ENCODE measurements around the gene GPC5. TPM values are rescaled to one million over a fixed set of nuclear protein-coding genes. Genes with fewer than 3 reads are reported as not detected.

Gene GPC5
- total RNA-seq, 1 donor from 2014 or later, result 2.2 TPM

DNA sequence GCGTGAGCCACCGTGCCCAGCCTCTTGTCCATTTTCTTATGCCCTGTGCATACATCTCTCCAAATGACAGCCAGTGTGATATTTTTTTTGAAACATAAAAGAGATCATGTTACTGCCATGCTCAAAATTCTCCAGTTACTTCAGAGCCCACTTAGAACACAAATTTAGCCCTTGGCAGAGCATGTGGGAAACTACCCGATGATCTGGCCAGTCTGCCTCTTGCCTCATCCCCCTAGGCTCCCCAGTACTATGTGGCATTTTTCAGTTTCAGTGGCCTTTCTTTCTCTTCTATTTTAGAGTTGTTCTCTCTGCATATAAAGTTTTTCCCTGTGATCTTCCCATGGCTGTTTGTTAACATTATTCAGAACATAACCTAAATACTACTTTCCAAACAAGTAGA, 323.0 kb downstream of the GPC5 start:
- DNase-seq, result no peak

DNA sequence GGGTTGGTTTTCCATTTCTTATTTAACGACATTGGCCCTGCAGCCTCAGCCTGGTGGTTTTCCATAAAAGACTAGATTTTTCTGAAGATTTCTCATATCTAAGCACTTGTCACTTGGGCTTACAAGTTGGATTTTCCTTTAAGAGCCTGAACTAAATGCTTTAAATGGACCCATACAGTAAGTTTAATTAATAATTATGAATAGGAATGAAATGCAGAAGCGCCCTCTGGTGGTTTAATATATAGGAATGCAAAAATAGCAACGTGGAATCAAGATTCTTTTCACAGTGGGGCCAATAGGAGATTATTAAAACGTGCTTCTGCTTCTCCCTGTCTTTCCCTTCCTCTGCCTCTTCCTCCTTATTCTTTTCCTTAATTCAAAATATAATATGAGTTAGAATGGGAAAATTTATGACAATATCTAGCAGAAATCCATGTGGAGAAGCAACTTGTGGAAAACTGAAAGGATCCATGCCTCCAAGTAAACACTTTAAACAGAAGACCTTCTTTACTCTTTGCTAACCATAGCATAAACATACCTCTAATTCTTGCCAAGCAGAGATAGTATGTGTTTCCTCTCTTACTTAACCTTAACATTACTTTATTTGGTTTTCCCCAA, 324.0 kb downstream of the GPC5 start:
- DNase-seq, result peak; percentile 15

DNA sequence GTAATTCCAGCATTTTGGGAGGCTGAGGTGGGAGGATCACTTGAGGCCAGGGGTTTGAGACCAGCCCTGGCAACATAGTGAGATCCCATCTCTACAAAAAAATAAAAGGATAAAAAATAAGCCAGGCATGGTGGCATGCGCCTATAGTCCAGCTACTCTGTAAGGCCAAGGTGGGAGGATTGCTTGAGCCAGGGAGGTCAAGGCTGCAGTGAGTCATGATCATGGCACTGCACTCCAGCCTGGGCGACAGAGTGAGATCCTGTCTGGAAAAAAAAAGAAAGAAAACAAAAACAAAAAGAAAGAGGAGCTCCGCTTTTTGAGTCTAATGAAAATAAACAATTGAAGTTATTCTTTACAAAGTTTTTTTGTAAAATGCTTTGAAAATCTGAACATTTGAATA, 326.2 kb downstream of the GPC5 start:
- no peak for DNase-seq

DNA sequence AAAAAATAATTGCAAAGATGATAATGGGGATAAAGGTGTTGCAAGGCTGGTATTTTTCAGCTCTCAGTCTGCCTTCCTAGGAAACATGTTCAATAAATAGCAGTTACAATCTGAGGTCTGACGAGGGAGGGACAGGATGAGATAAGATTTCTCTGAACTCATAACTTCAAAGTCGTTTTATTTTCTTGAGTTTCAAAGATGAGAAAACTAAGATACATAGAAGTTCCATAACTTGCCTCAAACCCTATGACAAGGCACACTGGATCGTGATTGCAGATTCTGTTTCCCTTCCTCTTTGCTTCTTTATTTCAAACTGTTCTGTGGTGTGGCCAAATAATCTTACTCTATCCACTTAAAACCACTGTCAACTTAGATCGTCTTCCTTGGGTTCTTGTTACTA, 327.2 kb downstream of the GPC5 start:
- DNase-seq, result no peak

- DNase-seq, result peak; percentile 13
These were observed 328.2 kb downstream of the GPC5 start for GRCh38 chr13:91726671-91727070.

GRCh38 chr13:91729859-91730258, 331.4 kb downstream of the GPC5 start:
- DNase-seq, result no peak

- no peak for DNase-seq
These were observed 341.3 kb downstream of the GPC5 start for GRCh38 chr13:91739751-91740150.

DNA sequence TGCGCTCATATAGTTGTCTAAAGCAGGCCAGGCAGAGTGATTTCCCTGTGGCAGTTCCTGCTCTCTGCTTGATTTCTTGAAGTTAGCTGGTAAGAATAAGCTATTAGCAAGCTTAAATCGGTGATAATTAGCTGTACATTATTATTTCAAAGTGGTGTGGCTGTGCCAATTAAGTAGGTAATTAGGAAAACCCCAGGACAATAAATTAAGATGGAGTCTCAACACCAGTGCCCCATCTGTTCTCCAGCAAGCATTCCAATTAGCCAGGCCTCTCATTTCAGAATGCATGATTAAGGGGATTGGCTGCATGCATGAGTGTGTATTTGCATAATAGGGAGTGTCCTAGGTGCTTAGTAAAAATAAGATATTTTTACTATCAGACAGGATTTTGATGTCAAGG, 342.3 kb downstream of the GPC5 start:
- no peak for DNase-seq

DNA sequence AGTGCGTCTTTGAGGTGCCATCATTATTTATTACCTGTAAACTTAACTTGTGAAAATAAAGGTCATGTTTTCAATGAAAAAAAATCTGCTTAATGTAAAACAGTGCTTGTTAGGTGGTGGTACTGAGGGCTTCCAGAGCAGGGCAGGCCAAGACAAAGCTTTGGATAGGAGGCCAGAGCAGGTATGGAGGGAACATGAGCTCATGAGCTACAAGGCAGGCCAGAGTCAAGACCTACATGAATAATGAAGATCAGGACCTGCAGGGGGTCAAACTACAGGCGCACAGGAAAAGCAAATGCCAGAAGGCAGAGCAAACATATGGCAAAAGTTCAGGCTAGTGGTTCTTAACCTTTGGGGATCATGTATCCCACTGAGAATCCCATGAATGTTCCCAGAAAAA, 343.5 kb downstream of the GPC5 start:
- no peak for DNase-seq

DNA sequence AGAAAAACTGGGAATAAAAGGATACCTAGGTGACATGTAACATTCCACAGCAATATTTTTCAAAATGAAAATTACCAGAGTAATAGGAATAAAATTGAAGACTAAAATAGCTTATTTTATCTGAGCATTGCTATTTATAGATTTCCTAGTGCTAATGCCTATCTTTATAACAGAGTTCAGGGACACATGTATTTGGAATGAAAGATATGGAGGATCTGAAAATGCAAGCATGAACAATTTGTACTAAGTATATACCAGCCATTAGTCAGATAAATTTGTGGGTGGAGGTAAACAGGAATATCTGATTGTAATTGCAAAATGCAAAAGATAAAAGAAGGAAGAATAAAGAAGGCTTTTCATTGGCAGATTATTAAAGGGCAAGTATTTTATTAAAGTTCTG, 345.9 kb downstream of the GPC5 start:
- no peak for DNase-seq

DNA sequence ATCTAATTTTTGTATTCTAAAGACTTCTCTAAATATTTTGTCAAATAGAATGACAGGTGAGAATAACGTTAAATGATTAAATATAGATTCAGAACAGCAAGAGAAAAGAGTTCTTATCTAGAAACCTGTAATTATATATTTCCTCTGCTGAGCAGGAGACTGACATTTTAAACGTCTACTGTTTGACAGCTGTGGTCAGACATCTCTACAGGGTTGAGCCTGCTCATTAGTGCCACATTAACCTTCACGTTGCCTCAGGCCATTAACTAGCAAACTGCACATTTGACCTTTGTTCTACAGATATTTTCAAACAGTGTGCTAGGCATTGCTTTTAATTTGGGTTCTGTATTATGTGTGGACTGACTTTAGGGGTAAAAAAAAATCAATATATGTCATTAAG, 347.5 kb downstream of the GPC5 start:
- no peak for DNase-seq

DNA sequence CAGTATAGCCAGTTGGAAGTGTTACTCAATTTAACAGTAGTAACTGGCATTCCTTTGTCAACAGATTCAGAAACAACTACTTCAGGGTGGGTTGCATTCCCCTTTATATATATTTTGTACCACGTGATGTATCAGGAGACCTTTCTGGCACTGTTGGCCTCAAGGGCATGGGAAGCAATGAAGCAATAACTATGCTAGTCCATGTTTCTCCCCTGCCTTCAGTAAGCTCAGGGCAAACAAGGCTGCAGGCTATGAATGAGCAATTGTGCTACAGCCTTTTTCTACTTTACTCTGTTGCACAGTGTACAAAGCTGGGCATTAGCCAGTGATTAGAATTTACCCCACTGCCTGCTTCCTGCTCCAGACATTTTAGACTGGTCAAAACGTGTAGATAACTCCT, 348.8 kb downstream of the GPC5 start:
- DNase-seq, result no peak

DNA sequence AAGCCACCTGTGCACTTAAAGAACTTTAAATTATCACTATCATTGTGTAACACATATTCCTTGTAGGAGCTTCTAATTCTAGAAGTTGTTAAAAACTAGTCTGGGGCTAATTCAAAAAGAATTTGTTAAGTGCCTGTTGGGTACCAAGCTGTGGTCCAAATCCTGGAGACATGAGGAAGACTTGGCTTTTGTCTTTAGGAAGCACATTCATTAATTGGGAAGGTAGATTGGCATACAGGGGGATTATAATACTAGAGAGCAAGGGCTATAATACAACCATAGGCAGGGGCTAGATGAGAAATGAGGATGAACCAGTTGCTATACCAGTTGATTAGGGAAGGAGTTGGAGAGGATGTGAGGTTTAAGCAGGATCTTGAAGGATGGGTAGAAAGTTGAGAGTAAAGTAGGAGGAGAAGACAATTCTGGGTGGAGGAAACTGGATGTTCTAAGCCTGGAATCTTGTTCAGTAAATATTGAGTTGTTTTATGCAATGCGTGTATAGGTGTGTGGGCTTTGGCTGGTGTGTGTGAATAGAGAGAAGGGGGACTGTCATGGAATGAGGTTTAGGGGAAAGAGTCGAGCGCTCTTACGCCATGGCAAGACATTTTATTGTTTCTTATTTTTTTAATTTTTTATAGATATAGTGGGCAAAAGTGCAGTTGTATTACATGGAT, 350.1 kb downstream of the GPC5 start:
- no peak for DNase-seq

DNA sequence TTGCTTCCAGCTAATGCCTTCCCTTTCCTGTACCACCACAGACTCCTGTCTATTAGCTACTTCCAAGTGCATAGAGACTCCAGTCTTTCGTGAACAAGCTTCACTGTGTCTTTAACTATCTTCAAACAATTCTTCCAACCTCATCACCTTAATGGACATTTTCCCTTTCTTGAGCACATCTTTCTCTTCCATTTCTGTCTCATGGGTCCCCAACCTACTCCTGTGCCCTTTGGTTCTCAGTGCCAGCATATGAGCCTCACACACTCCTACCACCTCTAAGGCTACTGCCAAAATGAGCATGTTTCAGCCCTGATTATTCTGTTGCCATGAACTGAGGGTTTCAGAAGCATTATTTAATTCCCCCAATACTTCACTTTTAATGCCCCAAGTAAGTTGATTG, 360.3 kb downstream of the GPC5 start:
- no peak for DNase-seq

- no peak for DNase-seq
These were observed 364.5 kb downstream of the GPC5 start for GRCh38 chr13:91762957-91763356.

GRCh38 chr13:91764527-91764926, 366.1 kb downstream of the GPC5 start:
- no peak for DNase-seq

DNA sequence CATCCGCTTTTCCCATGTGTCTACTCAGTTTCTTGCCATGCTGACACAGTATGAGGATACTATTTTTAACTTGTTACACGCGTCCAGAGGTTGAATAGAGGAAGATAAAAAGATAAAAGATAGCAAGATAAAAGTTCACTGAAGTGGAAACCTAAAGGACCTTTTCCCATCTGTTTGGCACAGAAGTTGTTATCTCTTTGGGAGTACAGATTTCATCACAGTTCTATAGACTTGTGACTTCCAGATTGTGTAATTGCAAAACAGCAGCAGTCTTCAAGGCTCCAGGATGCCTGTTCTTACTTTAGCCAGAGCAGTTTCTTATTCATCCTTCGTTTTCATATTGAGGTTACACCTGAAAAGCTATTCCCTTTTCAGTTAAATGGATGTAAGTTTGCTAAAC, 369.2 kb downstream of the GPC5 start:
- no peak for DNase-seq

GRCh38 chr13:91768746-91769145, 370.3 kb downstream of the GPC5 start:
- DNase-seq, result no peak

GRCh38 chr13:91771229-91771628, 372.8 kb downstream of the GPC5 start:
- DNase-seq, result no peak

GRCh38 chr13:91773591-91774227, 375.3 kb downstream of the GPC5 start:
- no peak for DNase-seq

DNA sequence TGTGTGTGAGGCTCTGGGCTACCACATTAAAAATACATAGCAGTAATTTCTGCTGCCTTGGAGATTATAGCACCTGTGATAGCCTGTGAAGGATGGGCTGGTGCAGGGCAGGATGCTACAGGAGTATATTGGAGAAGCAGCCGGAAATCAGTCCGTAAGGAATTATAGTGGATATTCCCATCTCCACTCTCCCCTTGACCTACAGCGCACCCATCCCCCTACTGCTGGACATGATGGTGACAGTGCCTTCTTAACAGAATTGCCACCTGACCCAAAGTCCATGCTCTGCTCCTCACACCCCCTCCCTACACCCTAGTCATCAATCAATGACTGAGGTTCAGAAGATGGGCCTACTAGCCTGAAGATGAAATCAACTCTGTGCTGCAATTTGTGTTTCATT, 376.0 kb downstream of the GPC5 start:
- DNase-seq, result no peak

GRCh38 chr13:91776611-91777193, 378.3 kb downstream of the GPC5 start:
- DNase-seq, result no peak

DNA sequence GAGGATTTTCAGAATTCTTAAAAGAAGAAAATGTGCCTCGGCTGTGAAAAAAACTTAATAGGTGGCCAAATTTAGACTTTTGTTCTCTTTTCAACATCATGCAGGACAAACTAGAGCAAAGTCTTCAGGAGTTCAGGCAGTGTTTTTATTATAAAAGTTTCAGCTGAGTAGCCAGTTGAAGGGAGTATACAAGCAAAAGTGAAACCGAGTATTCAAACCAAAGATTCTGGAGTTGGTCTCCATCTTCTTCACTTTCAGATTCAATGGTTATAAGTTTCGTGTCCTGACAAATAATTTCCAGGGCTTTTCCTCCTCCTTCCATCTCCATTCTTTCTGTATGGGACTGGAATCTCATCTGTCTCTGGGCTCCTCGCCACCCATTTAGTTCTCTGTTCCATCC, 379.7 kb downstream of the GPC5 start:
- no peak for DNase-seq
